GM13976 (cell line): Measurements from ENCODE around the gene TBC1D12.

ENCODE experiments used
- DNase-seq: peaks from one replicate; pipeline ENCODE4 v3.0.0; 2012; ENCODE audit warnings: low spot score
- in situ Hi-C: fragments of 300-500 bp; cut with MboI; formaldehyde crosslinking; loops from one replicate; pipeline ENCODE4 v1.12.0; 2022; ENCODE audit warnings: low sequenced_read_pairs, mixed read lengths, inconsistent platforms; ENCODE audit not compliant: unreplicated experiment
- TF ChIP-seq, protein P1 (sequence below): IDR thresholded peaks from 2 replicates; pipeline ENCODE4 v1.5.1; 2012; ENCODE audit warnings: borderline replicate concordance, mild to moderate bottlenecking; ENCODE audit not compliant: insufficient read depth; ENCODE audit errors: extremely low read depth, missing control alignments, control extremely low read depth

Gene TBC1D12

DNA sequence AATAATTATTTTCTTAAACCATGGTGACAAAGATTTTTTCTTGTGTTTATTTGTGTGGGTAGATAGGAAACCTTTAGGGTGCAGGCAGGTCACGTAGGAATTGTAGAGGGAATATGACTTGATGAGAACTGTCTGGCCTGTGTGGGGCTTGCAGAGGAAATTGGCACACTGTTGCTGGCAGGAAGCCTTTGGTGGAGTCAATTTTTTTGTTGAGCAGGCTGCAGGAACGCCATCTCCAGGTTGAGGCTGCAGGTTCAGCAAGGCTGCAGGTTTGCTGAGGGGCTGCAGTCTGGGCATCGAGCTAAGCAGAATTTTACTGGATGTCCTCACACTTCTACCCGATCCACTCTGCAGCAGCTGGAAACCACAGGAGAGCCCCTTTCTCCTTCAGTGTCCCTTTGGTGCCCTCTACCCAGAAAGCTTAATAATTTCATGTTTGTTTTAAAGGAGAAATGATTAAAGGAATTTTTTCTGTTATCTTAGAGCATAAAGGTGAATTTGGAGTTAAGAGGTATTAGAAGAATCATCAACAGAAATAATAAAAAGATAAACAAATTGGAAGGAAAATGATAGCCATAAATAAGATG lies 37.0 kb downstream of the TBC1D12 start:
- in situ Hi-C loops: loop anchor here (25.0 kb wide), 1 partner anchor 527 kb away; no protein-coding TSS in a partner anchor
- TF ChIP-seq, protein P1, sequence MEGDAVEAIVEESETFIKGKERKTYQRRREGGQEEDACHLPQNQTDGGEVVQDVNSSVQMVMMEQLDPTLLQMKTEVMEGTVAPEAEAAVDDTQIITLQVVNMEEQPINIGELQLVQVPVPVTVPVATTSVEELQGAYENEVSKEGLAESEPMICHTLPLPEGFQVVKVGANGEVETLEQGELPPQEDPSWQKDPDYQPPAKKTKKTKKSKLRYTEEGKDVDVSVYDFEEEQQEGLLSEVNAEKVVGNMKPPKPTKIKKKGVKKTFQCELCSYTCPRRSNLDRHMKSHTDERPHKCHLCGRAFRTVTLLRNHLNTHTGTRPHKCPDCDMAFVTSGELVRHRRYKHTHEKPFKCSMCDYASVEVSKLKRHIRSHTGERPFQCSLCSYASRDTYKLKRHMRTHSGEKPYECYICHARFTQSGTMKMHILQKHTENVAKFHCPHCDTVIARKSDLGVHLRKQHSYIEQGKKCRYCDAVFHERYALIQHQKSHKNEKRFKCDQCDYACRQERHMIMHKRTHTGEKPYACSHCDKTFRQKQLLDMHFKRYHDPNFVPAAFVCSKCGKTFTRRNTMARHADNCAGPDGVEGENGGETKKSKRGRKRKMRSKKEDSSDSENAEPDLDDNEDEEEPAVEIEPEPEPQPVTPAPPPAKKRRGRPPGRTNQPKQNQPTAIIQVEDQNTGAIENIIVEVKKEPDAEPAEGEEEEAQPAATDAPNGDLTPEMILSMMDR: no peak
- DNase-seq: no peak

DNA sequence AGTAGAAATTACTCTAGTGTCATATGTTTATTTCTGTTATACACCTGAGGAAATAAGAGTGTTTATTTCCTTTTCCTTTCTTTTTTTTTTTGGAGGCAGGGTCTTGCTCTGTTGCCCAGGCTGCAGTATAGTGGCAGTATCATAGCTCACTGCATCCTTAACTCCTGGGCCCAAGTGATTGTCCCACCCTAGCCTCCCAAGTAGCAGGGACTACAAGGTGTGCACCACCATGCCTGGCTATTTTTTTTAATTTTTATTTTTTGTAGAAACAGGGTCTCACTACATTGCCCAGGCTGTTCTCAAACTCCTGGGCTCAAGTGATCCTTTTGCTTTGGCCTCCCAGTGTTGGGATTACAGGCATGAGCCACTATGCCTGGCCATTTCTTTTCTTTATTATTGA lies 37.8 kb downstream of the TBC1D12 start:
- in situ Hi-C loops: loop anchor here (10.0 to 25.0 kb wide), 2 partner anchors 165 to 528 kb away; no protein-coding TSS in a partner anchor
- TF ChIP-seq, protein P1: no peak
- no peak for DNase-seq

DNA sequence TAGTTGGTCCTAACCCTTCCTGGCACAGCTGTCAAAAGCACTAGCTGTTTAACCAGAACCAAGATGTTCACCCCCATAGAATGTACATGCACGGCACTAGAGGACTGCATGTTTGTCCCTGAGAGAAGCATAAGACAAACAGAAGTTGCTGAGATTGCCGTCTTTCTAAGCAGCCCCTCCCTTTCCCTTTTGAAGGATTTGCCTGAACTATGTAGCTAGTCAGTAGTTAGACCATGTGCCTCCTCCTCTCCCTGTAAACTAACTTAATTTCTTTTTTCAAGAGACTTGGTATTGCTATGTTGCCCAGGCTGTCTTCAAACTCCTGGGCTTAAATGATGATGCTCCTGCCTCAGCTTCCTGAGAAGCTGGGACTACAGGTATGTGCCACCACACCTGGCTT lies 40.7 kb downstream of the TBC1D12 start:
- in situ Hi-C loops: loop anchor here (10.0 to 25.0 kb wide), 2 partner anchors 168 to 531 kb away; no protein-coding TSS in a partner anchor
- TF ChIP-seq, protein P1: no peak
- no peak for DNase-seq

DNA sequence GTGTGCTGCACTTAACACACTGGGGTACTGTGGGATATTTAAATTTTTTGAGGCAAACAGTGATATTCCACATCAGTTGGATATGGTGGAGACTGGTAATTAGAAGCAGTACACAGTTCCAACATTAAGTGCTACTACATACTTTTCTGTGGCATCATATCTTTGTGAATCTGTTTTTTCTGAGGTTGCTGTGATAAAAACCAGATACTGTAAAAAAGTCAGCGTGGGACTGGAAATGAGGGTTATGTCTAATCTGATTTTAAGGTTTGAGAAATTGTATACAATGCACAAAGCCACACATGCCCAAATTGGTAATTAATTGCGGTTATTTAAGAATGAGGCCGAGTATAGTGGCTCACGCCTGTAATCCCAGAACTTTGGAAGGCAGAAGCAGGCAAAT lies 41.2 kb downstream of the TBC1D12 start:
- in situ Hi-C loops: loop anchor here (10.0 to 25.0 kb wide), 2 partner anchors 169 to 531 kb away; no protein-coding TSS in a partner anchor
- DNase-seq: no peak
- TF ChIP-seq, protein P1: no peak

DNA sequence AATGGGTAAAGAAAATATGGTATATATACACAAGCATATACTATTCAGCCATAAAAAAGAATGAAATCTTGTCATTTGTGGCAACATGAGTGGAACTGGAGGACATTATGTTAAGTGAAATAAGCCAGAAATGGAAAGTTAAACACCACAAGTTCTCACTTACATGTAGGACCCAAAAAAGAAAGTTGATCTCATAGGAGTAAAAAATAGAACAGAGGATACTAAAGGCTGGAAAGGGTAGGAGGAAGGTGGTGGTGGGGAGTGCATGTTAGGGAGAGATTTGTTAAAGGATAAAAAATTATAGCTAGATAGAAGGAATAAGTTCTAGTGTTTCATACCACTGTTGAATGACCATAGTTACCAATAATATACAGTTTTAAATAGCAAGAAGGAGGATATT lies 48.4 kb downstream of the TBC1D12 start:
- in situ Hi-C loops: no loop called here
- no peak for DNase-seq
- TF ChIP-seq, protein P1: no peak

DNA sequence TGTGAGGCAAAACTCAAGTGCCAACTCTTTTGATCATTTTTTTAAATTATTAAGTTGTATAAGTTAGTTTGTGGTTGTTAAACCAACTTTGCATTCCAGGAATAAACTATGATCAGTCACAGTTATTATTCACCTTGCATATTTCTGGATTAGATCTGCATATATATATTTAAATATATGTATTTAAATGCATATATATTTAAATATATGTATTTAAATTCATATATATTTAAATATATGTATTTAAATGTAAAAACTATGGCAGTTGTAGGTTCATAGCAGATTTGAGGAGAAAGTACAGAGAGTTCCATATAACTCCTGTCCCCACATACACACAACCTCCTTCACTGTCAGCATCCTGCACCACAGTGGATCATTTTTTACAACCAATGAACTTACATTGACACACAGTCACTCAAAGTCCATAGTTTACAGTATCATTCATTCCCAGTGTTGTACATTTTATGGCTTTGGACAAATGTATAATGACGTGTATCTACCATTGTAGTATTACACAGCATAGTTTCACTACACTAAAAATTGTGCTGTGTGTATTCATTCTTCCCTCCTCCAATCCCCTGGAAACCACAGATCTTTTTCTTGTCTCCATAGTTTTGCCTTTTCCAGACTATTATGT lies 49.7 kb downstream of the TBC1D12 start:
- TF ChIP-seq, protein P1: no peak
- no peak for DNase-seq
- in situ Hi-C loops: no loop called here

DNA sequence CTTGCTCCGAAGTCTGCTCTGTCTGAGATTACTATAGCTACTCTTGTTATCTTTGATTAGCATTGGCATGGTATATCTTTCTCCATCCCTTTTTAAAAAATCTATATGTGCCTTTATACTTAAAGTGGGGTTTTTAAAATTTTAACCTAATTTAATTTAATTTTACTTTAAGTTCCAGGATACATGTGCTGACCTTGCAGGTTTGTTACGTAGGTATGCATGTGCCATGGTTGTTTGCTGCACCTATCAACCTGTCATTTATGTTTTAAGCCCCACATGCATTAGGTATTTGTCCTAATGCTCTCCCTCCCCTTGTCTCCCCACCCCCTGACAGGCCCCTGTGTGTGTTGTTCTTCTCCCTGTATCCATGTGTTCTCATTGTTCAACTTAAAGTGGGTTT lies 54.6 kb downstream of the TBC1D12 start:
- no peak for DNase-seq
- in situ Hi-C loops: no loop called here
- TF ChIP-seq, protein P1: no peak
